Stimulated activated CD8-positive, alpha-beta memory T cell treated with anti-CD3 and anti-CD28 coated beads, Interleukin-15, amount 100 ng/mL, for 24 hours (primary cell): ENCODE measurements around the gene TNS3.

Experiments used
- DNase-seq: peaks from one replicate; pipeline ENCODE4 v3.0.0-alpha.2; 2020; ENCODE audit warnings: low read depth

The TNS3 gene

DNA sequence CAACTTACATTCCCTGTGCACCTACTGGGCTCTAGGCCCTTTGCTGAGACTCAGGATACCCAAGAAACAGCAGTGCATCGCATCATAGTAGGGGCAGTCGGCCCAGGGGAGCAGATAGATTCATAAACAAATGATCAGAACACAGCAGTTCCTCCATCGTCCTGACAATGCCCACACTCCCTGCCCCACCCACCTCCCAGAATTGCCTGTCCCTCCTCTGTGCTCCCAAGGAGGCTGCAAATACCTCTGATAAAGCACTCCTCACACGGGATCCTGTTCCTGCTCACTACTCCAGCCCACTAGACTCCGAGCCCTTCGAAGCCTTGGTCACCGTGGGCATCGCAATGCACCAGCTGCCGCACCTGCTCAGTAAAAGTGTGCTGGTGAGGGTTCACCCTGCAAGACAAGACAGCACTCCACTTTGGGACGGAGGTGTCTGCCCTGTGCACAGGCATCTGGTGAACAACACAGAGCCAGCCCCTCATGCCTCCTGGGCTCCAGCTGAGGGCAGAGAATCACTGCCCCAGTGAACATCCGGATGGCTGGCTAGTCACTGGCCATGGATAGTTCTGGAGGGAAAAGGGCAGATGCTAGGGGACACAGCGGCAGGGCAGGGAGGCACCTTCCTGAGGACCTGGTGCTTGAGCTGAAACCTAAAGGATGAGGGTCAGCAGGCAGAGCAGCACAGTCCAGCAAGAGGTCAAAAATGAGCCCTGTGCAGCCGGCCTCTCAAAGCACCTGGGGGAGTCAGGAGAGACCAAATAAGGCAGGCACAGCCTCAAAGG is 60.7 kb downstream of the TNS3 start:
- no peak for DNase-seq

DNA sequence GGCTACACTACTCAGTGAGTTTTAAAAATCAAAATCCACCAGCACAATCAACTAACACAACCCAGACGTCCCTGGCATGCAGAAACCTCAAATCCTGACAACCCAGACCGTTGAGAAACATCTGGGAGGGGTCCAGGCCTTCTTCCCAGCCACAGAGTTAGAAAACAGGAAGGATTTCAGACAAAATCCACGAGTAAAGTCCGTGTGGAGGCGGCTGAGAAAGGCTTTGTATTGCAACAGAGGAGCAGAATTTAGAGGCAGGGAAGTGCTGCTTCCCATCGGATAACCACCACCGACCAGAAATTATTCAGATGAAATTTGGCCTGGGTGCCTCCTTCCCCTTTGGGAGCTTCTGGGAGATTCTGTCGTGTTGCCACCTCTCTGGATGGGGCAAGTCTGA is 61.5 kb downstream of the TNS3 start:
- no peak for DNase-seq

- DNase-seq, result no peak
These were observed 63.1 kb downstream of the TNS3 start for GRCh38 chr7:47518827-47519226.

DNA sequence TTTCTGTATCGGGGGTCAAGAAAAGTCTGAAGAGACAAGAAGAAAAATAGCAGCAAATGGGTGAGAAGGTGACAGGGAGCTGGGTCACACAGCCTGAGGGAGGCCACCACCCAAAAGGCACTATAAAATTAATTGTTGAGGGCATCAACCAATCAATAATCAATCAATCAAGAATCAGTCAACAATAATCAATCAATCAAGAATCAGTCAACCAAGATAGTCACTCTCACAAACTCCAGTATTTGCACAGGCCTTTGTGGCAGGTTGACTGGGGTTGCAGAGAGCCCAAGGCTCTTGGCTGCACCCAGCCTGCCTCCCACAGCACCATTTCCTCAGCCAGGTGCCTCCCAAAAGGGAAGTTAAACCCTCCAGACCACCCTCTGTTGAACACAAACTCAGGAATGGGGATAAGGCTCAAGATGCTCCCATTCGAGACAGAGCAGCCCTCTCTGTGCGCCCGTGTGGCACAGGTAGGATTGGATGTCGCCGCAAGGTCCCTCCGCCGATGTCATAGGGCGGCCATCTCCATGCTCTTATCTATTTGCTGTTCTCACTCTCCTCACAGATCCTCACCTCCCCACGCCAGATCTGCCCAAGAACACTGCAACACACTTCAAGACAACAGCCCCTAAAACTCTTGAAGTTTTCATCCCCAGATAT is 64.0 kb downstream of the TNS3 start:
- DNase-seq, result no peak

DNA sequence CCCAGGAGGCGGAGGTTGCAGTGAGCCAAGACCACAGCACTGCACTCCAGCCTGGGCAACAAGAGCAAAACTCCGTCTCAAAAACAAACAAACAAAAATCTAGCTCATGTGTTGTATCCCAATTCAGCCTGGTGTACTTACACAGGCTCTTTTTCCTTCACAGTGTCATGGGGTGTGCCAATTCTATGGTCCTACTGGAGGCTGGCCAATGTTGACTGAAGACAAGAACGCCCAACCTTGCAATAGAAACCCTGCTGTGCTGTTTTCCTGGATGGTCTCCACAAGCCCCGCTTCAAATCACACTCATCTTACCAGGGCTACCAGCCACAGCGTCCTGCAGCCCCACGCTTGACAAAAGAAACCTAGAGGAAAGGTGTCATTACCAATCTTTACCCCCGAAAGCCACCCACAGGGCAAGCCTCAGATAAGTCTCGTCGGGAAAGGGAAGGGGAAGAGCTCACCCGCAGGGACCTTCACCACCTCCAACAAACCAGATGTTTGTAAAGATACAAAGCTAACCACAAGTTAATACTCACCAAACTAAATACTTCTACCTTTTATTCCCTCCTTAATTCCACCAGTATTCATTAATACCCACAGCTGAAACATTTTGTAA is 64.8 kb downstream of the TNS3 start:
- no peak for DNase-seq

GRCh38 chr7:47516386-47516785 is 65.5 kb downstream of the TNS3 start:
- DNase-seq, result no peak

- no peak for DNase-seq
These were observed 66.5 kb downstream of the TNS3 start for GRCh38 chr7:47515305-47515834.

DNA sequence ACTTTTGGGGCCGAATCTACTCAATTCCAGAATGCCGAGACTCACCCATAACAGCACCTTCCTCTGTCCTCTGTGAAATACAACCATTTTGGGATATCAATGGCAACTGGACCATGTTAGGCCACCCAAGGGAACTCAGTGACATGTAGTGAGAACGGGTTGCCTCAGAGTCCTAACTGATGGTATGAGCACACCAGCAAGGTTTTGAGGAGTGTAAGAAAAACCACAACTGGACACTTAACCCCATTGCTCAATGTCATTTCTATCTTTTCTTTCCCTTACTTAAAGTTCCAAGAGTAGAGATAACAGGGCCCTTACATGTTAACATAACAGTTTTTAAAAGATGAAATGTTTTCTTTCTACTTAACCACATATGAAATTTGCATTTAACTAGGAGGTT is 67.1 kb downstream of the TNS3 start:
- no peak for DNase-seq

GRCh38 chr7:47514367-47514766 is 67.5 kb downstream of the TNS3 start:
- no peak for DNase-seq

GRCh38 chr7:47513741-47514241 is 68.1 kb downstream of the TNS3 start:
- no peak for DNase-seq

DNA sequence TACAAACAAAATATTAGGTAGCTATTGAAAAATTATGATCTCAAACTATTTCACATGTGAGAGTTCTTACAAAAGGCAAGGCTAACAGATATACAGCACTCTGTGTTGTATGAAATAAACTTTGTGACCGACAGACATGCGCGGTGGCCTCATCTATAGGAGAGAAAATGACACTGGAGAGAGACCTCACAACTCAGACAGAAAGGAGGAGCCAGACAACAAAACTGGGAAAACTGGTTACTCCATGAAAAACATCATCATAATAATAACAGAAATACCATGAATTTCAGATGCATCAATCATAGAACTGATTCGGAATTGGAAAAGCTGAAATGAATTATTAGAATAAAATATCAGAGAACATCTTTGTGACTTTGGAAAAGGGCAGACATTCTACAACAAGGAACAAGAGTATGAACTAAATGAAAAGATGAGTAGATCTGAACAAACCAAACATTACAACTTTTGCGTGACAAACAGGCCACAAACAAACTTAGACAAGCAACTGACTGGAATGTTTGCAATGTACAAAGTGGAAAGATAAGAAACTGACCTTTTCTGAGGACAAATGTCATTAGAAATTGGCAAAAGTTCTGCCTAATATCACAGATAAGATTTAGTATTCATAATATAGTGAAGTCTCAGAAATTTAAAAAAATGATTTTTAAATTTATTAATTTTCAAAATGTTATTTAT is 69.3 kb downstream of the TNS3 start:
- DNase-seq, result no peak

DNA sequence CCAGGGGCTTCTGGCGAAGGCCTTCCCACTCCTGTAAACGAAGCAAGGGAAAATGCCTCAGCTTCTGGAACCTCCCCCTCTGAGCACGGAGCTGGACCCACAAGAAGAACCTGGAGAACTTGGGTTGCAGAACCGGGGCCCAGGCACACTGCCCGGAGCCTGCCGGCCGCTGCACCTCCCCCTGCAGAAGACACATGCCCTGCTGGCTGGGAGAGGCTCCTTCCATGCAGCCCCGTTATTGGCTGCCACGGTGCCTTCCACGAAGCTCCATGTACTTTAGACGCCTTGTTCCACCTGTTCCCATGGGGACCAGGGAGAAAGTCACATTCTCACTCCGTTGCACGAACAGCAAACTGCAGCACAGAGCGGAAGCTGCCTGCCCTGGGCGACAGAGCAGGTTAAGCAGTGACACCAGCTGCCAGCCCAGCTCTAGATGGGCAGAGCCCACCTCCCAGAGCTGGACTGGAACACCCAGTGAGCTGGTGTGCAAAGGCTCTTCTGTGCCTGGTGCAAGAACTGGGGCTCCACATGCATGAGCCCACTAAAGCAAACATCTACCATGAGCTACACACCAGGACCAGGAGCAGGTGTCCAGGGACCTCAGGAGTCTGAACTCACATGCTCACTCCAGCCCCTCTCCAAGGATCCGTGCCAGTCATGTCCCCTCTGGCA is 70.1 kb downstream of the TNS3 start:
- DNase-seq, result no peak

DNA sequence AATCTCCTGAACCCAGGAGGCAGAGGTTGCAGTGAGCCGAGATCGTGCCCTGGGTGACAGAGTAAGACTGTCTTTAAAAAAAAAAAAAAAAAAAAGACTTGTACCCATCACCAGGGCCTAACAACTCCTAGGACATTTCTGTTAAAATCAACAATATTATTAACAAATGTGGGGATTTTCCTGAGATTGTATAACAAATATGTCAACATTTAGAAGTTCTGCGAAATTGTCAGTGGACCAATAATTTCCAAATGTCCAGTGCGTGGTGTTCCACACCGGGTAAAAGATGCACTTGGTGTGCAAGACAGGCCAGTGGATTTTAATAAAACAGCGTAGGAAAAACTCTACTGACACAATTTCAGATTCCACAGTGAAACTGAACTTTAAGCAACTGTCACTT is 71.1 kb downstream of the TNS3 start:
- no peak for DNase-seq

GRCh38 chr7:47510192-47510591 is 71.7 kb downstream of the TNS3 start:
- DNase-seq, result no peak

- DNase-seq, result no peak
These were observed 72.3 kb downstream of the TNS3 start for GRCh38 chr7:47509571-47509970.

GRCh38 chr7:47508389-47509380 is 73.2 kb downstream of the TNS3 start:
- DNase-seq, result no peak

- no peak for DNase-seq
These were observed 74.4 kb downstream of the TNS3 start for GRCh38 chr7:47507522-47507921.

- no peak for DNase-seq
These were observed 75.2 kb downstream of the TNS3 start for GRCh38 chr7:47506382-47507339.

- DNase-seq, result no peak
These were observed 76.5 kb downstream of the TNS3 start for GRCh38 chr7:47505312-47506007.
